NCI-H2171 (cell line): Measurements from ENCODE around the gene RPL22L1.
"Not testable (repeated sequence)": the region's sequence is repeated elsewhere in the genome, so short reads cannot be mapped to it uniquely, and the experiment has no call there.

ENCODE experiments used
- DNase-seq: peaks from one replicate; lab custom pipeline; 2025; lab: John Stamatoyannopoulos, UW

RPL22L1 gene

DNA sequence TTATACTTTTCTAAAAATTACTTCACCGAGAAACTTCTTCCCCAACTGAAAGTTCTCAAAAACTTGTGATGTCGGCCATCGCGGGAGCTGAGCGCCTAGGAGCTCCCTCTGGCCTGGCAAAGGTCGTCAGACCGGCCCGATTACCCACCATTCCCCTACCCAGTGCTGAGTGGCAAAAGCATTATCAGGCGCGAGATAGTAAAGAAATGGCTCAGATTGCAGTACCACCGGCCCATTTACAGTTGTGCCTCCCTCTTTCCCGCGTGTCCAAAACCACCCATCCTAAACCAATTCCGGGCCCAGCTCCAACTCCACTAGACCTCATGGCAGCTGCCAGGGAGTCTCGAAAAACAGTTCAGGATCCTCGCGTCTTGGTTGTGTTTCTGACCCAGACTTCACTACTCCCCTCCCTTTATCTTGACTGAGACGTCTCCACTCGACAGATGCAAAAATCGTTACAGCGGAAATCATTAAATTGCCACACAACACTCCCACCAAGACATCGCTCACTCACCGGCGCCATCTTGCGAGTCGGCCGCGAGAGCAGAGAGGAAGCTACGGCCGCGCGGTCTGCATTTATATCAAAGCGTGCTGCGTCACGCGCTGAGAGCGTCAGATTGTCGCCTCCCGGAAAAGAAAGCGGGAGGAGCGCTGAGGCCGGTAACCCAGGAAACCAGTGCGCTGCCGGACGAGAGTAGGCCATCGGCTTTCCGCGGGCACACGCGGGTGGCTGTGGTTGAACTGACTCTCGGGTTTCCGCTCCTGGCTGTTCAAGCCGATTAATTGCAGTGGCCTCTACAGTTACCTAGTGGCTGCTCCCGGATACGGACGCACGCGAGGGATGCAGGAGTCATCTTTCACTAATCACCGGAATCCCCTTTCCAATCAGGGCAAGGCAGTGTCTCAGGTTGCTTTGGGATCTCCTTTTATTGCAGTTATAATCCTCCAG, at the start of gene RPL22L1:
RPL22L1 (minus strand) TSS at position 551 of the 949 bp plus-strand sequence; CDS start at position 523, 28 bp downstream.
- no peak for DNase-seq

DNA sequence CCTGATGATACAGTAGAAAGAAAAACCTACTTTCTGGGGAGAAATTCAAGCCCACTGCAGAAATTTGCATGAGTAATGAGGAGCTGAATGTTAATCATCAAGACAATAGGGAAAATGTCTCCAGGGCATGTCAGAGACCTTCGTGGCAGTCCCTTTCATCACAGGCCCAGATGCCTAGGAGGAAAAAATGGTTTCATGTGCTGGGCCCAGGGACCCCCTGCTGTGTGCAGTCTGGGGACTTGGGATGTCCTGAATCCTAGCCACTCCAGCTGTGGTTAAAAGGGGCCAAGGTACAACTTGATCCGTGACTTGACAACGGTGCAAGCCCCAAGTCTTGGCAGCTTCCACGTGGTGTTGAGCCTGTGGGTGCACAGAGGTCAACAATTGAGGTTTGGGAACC, 48.7 kb upstream of the RPL22L1 start:
- DNase-seq: no peak

DNA sequence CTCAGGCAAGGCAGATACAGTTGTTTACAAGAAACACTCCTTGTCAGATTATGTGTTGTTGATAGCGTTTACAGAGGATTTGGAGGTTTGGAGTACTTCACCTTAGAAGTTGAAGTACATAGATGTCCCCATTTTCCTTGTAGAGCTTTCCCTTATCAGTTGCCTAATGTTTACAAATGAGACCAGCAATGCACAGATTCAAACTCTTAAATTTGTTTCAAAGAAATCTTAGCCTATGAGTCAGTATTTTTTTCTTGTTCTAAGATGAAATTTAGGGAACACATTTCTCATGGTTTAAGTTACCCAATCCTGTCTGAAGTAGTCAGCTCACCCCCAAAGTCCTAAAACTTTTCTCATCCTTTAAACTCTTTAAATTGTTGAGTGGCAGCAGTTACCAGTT, 44.7 kb upstream of the RPL22L1 start:
- no peak for DNase-seq

DNA sequence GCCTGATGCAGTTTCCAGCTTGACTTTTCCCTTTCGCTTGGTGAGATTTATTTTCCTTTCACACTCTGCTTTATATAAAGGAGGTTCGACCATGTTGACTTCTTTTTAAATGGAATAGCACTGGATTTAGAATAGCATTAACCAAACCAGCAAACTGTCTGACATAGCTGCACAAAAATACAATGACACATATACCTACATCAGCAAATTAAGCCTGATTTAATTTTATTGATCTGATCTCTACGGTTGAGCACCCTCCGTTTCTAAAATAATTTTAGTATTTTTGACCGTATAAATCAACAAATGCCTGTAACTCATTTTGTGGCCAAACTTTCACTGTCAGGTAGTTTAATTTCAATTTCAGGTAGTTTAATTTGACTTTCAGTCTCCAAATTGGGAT, 44.2 kb upstream of the RPL22L1 start:
- no peak for DNase-seq

DNA sequence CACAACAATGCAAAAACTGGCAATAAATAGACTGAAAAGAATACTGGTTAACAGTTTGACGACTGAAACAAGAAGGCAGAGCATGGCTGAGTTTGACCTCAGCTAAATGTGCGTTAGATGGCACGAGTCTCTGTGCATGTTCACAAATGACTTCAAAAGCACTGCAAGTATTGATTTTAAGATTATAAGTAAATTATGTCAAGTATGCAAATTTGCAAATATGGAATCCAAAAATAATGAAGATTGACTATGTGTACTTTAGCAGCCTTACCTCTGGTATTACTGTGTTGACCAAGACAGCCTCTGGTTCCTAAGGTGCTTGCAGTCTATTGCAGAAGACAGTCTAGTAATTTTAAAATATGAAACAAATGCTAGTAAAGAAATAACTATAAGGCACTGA, 41.1 kb upstream of the RPL22L1 start:
- no peak for DNase-seq

DNA sequence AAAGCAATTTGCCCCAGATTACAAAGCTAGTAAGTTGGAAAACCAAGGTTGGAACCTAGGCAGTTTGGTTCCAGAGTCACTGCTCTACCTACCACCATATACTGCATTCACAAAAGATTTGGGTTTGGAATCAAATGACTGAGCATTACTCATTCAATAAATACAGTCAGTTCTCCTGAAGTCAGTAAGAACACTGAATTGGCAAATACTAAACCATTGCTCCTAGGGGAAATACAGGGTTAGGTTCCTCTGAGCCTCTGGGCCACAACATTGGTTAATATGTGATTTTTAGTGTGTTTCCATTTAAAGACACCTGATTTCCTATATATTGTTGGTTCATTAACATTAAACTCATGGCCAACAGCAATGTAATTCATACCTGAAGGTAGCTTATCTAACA, 40.5 kb upstream of the RPL22L1 start:
- no peak for DNase-seq

DNA sequence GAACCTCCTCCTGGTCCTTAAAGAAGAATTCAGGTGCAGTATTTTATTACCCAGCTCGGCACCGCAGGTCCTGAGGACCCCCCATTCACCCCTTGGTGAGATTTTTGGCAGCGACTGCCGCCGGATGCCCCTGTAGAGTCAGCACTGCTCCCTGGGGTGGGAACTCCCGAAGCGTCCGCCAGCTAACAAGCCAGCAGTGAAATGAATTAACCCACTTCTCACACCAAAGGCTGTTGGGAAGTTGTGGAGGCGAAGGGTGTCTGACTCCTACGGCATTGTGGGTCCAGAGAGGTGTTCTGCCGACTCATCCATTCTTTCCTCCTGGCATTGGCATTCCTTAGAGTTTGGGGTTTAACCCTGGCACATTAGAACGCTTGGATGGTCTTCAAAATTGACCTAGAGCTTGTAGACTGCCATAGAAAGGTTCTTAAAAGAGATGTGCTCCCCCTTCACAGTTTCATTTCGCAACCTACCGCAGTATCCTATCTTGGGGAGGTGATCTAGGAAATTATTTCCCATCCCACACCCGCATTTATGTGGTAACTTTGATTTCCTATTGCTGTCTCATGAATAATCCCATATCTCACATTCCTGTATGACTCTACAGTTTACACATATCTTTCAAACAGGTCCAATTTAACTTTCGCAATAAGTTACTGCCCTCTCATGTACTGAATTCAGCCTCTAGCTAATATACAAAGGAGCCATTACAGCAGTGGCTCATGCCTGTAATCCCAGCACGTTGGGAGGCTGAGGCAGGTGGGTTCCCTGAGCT, 39.3 kb upstream of the RPL22L1 start:
- DNase-seq: no peak

DNA sequence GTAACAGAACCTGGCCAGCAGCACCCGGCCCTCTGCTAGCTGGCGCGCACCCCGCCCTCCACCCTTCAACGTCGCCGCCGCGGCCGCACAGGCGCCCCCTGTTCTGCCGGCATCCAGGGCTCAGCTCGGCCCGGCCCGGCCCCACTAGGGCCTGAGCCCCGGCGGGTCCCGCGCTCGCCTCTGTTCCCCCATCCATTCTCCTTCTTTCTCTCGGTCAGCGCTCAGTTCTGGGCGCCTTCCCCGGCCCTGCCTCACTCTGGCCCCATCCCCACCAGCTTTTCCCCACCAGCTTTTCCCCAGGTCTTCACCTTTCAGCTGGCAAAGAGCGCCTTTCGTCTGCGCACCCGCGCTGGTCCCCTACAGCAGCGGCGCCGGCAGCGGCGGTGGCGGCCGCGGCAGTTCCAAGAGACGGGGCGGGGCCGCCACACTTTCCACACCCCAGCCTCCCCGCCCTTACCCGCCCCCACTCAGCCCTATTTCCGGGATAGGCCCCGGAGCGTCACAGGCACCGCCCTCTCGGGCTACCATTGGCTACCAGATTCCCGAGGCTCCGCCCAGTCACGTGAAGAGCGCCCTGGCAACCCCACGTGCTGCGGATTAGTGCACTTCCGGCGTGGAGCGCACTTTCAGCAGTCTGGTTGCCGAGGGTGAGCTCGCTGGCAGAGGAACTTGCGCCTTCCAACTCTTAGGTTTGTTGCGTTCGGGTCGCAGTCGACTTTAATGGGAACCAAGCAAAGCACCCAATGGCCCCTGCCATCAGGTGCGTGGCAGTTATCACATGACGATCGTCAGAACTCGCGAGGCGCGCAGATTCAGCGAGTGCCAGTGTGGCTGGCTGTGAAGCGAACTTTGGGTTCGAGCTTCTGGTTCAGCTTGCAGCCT, 38.5 kb upstream of the RPL22L1 start, which contains the start of gene EIF5A2:
EIF5A2 (minus strand) TSS at position 403 of the 882 bp plus-strand sequence. CDS start 831 bp downstream, outside the sequence.
- peak; percentile 99 for DNase-seq

DNA sequence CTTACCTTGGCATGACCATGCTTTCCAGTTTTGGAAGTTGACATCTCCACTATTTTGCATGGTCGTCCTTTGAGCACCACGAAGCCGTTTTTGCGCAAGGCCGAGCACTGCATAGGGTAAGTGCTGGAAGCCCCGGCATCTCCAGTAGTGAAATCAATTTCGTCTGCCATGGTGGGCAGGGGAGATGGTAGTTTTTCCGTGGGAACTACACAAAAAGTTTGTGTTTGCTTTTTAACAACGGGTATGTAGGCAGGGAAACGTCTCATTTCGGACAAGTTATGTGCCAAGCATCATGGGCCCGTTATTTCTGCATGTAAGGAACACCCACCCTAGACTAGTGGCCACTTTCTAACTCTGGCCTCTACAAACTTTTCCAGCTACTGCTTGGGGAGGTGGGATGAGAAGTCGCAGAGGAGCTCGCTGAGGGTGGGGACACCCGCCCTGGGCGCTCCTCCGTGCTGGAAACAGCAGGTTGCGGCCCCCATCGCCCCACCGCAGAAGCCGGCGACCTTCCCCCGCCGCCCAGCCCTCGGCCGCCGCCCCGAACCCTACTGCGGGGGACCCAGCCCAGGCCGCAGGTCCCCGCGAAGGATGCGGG, 37.7 kb upstream of the RPL22L1 start:
- no peak for DNase-seq

DNA sequence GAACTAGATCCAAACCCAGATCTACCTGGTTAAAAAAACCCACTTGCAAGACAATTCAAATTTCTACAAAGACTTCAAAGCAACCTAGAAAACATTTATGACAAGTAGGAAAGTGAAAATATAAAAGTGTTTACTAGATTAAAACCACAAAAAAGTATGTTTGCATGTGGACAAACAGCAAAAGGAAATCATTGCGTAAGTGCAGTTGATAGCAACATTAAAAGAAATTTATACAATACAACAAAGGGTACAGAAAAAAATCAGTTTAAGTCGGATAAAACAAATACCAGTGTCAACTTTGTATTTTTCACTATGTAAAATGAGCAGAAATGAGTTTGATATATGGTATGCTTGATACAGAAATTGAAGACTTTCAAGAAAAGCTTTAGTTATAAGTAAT, 35.9 kb upstream of the RPL22L1 start:
- no peak for DNase-seq

DNA sequence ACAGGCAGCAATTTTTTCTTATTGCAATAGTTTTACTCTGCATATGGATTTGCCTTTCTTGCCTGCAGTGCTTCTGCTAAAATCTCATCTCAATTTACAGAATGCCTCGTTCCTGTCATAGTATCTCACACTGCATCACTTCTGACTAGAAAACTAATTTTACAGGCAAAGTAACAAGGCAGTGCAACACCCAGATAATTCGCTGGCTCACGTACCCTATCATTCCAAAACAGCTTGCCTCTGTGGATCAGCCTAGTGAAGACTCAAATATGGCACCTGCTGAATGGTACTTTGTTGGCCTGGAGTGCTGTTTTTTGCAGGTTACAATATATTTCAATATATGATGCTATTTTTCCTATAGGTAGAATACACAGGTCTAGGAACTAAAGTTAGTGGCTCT, 33.1 kb upstream of the RPL22L1 start:
- DNase-seq: no peak

DNA sequence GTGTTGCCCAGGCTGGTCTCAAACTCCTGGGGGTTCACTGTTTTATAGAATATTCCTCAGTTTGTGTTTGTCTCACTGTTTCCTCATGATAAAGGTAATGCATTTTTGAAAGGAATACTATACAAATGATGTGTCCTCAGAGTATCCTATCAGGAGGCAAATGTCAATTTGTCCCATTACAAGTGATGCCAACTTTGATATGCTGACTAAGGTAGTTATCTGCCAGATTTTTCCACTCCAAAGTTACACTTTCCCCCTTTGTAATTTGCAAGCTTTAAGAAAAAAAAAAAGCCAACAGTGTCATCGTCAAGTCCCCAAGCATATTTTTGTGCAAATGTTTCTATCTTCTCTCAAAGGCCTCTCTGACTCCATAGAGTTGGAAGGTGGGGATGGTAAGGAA, 29.5 kb upstream of the RPL22L1 start:
- DNase-seq: no peak

DNA sequence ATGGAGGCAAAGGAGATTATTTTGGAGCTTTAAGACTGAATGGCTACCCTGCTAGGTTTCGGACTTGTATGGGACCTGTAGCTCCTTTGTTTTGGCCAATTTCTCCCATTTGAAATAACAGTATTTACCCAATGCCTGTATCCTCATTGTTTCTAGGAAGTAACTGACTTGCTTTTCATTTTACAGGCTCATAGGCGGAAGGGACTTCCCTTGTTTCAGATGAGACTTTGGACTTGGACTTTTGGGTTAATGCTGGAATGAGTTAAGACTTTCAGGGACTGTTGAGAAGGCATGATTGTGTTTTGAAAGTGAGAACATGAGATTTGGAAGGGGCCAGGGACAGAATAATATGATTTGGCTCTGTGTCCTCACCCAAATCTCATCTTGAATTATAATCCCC, 28.0 kb upstream of the RPL22L1 start:
- DNase-seq: no peak

DNA sequence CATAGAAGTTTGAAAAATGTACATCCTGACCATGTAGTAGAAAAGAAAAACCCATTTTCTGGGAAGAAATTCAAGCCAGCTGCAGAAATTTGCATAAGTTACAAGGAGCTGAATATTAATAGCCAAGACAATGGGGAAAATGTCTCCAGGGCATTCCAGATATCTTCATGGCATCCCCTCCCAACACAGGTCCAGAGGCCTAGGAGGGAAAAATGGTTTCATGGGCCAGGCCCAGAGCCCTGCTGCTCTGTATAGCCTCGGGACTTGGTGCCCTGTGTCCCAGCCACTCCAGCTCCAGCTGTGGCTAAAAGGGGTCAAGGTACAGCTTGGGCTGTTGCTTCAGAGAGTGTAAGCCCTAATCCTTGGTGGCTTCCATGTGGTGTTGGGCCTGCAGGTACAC, 27.2 kb upstream of the RPL22L1 start:
- DNase-seq: not testable (repeated sequence)

DNA sequence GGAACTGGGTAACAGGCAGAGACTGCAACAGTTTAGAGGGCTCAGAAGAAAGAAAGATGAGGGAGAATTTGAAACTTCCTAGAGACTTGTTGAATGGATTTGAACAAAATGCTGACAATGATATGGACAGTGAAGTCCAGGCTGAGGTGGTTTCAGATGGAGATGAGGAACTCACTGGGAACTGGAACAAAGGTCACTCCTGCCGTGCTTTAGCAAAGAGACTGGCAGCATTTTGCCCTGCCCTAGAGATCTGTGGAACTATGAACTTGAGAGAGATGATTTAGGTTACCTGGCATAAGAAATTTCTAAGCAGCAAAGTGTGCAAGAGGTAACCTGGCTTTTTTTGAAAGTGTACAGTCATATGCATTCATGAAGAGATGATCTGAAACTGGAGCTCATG, 26.8 kb upstream of the RPL22L1 start:
- DNase-seq: no peak

DNA sequence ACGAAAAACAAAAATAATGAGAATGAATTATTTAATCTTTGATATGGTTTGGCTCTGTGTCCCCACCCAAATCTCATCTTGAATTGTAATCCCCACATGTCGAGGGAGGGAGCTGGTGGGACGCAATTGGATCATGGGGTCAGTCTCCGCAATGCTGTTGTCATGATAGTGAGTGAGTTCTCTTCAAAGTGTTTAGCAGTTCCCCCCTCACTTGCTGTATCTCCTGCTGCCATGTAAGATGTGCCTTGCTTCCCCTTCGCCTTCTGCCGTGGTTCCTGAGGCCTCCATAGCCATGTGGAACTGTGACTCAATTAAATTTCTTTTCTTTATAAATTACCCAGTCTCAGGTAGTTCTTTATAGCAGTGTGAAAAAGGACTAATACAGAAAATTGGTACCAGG, 26.3 kb upstream of the RPL22L1 start:
- DNase-seq: not testable (repeated sequence)

DNA sequence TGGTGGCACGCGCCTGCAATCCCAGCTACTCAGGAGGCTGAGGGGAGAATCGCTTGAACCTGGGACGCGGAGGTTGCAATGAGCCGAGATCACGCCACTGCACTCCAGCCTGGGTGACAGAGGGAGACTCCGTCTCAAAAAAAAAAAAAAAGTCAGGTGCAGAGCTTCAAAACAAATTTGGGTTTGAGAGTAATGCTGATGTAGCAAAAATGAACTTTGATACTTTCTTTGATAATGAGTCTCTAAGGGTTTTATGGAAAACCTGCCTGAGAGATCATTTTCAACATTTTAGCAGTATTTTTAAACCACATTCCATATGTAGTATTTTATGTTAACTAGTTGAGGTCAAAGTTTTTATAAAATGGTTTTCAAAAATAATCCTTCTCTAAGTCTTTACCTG, 23.9 kb upstream of the RPL22L1 start:
- DNase-seq: no peak

DNA sequence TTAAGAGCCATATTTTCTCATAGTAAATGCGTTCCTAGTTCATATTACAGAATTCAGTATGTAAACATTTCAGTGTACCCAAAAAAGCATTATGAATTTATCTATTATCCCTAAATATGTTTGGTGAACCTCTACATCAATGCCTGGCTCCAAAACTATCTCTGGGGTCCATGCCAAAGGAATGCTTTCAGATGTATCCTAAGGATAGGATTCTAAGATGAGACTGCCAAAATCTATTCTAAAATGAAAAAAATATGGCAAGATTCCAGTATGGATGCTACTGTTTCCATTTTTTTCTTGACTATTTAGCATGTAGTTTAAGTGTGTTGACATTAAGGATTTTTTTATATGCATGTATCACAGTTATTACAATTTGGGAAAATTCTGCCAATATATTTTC, 19.6 kb upstream of the RPL22L1 start:
- DNase-seq: peak; percentile 18

DNA sequence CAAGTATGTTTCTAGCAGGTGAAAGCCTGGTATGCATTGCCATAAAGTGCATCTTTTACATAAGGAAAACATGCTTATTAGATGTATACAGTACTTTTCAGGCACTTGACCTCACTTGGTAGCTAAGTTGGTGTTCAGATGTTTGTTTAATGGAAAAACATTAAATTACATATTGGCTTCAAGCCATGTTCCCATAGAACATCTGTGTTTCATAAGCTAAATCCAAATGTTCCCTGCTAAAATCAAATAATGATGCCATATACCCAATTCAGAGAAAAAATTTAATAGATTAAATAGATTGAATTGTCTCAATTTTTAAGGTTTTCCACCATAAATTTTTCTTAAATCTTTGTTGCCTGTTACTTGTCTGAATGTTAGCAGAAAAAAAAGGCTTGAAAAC, 19.1 kb upstream of the RPL22L1 start:
- no peak for DNase-seq

DNA sequence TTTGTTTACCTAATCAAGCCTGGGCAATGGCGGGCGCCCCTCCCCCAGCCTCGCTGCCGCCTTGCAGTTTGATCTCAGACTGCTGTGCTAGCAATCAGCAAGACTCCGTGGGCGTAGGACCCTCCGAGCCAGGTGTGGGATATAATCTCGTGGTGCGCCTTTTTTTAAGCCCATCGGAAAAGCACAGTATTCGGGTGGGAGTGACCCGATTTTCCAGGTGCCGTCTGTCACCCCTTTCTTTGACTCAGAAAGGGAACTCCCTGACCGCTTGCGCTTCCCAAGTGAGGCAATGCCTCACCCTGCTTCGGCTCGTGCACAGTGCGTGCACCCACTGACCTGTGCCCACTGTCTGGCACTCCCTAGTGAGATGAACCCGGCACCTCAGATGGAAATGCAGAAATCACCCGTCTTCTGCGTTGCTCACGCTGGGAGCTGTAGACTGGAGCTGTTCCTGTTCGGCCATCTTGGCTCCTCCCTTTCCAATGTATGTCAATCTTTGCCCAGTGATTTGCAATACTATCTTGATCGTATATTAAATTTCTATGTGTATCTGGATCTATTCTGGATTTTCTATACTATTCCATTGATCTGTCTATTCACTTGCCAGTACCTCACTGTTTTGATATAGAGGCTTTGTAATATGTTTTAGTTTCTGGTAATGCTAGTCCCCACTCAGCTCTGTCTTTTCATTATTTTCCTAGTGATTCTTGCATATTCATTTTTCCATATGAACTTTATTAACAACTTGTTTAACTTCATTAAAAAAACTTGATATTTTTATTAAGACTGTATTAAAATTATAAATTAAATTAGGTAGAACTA, 14.3 kb upstream of the RPL22L1 start:
- DNase-seq: not testable (repeated sequence)

DNA sequence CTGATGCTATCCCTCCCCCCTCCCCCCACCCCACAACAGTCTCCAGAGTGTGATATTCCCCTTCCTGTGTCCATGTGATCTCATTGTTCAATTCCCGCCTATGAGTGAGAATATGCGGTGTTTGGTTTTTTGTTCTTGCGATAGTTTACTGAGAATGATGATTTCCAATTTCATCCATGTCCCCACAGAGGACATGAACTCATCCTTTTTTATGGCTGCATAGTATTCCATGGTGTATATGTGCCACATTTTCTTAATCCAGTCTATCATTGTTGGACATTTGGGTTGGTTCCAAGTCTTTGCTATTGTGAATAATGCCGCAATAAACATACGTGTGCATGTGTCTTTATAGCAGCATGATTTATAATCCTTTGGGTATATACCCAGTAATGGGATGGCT, 8.7 kb upstream of the RPL22L1 start:
- DNase-seq: not testable (repeated sequence)
